GM23248 (cell line): ENCODE results near the gene CCL19. TPM values are rescaled to one million over a fixed set of nuclear protein-coding genes. Genes with fewer than 3 reads are reported as not detected.

Source experiments
- DNase-seq: peaks from one replicate; pipeline ENCODE4 v3.0.0-alpha.2; 2015
- H2AFZ ChIP-seq: fragments of 200-600 bp; sonication (generic); 2 replicates; pipeline ENCODE4 v1.6.1; 2016; ENCODE audit warnings: antibody characterized with exemption
- H3F3A ChIP-seq: fragments of 200-600 bp; sonication (generic); 2 replicates; pipeline ENCODE4 v1.6.1; 2016; ENCODE audit warnings: mild to moderate bottlenecking, antibody characterized with exemption, mixed run types; ENCODE audit not compliant: insufficient read depth
- H3K27ac ChIP-seq: fragments of 200-600 bp; sonication (generic); 2 replicates; pipeline ENCODE4 v1.5.1; 2016; ENCODE audit warnings: mild to moderate bottlenecking
- H3K27me3 ChIP-seq: fragments of 200-600 bp; sonication (generic); replicated peaks from 2 replicates; pipeline ENCODE4 v1.6.1; 2016; ENCODE audit warnings: mild to moderate bottlenecking; ENCODE audit not compliant: insufficient read depth
- H3K36me3 ChIP-seq: fragments of 200-600 bp; sonication (generic); 2 replicates; pipeline ENCODE4 v1.6.1; 2016; ENCODE audit warnings: low read depth, mild to moderate bottlenecking
- H3K4me1 ChIP-seq: fragments of 200-600 bp; sonication (generic); 2 replicates; pipeline ENCODE4 v1.6.1; 2016; ENCODE audit warnings: mild to moderate bottlenecking; ENCODE audit not compliant: insufficient read depth
- H3K4me2 ChIP-seq: fragments of 200-600 bp; sonication (generic); one replicate; pipeline ENCODE4 v1.6.1; 2016; ENCODE audit warnings: mild to moderate bottlenecking; ENCODE audit not compliant: unreplicated experiment
- H3K4me3 ChIP-seq: fragments of 200-600 bp; sonication (generic); 2 replicates; pipeline ENCODE4 v1.5.1; 2016; ENCODE audit warnings: mild to moderate bottlenecking
- H3K79me2 ChIP-seq: fragments of 200-600 bp; sonication (generic); 2 replicates; pipeline ENCODE4 v1.6.1; 2016; ENCODE audit warnings: mild to moderate bottlenecking; ENCODE audit not compliant: insufficient read depth
- H3K9ac ChIP-seq: fragments of 200-600 bp; sonication (generic); 2 replicates; pipeline ENCODE4 v1.6.1; 2016; ENCODE audit warnings: mild to moderate bottlenecking
- H3K9me2 ChIP-seq: fragments of 200-600 bp; sonication (generic); 2 replicates; pipeline ENCODE4 v1.6.1; 2016; ENCODE audit warnings: mixed run types, mild to moderate bottlenecking, moderate library complexity; ENCODE audit not compliant: insufficient read depth
- H3K9me3 ChIP-seq: fragments of 200-600 bp; sonication (generic); one replicate; pipeline ENCODE4 v1.6.1; 2017; ENCODE audit warnings: low read depth
- H4K20me1 ChIP-seq: fragments of 200-600 bp; sonication (generic); 2 replicates; pipeline ENCODE4 v1.6.0; 2016; ENCODE audit not compliant: insufficient read depth
- EZH2 ChIP-seq: fragments of 200-600 bp; sonication (generic); IDR thresholded peaks from 2 replicates; pipeline ENCODE4 v1.6.1; 2018; ENCODE audit warnings: antibody characterized with exemption, mild to moderate bottlenecking; ENCODE audit not compliant: insufficient read depth, poor library complexity, severe bottlenecking
- EZH2phosphoT487 ChIP-seq: fragments of 200-600 bp; sonication (generic); IDR thresholded peaks from 2 replicates; pipeline ENCODE4 v1.6.1; 2018; ENCODE audit warnings: antibody characterized with exemption, moderate library complexity, mild to moderate bottlenecking, low read depth; ENCODE audit not compliant: insufficient read depth
- WGBS, 2 experiments: methylation state at CpG; one replicate each; pipeline ENCODE4 v1.1.6; 2015 to 2017; ENCODE audit warnings: low lambda C conversion rate in 2 of 2, low coverage in 1 of 2; ENCODE audit errors: missing lambda C conversion rate in 2 of 2; 5-methylcytosine and 5-hydroxymethylcytosine counted together
- in situ Hi-C: fragments of 300-500 bp; cut with MboI; formaldehyde crosslinking; loops from 2 replicates; pipeline ENCODE4 v1.15.0; 2020
- polyA plus RNA-seq: library from polyadenylated mRNA; unstranded; fragments of >200 nt; fragmentation: Nextera tagmentation; extraction: Ambion mirVana; gene quantifications from 2 replicates; pipeline ENCODE4 v1.2.1, GENCODE V29; 2016
- total RNA-seq: library from RNA; depleted of rRNA; stranded (reverse); fragments of >200 nt; shearing (Covaris generic); gene quantifications from 2 replicates; pipeline ENCODE4 v1.2.3, GENCODE V29; 2014

Gene CCL19
- total and polyA plus RNA-seq, 2 experiments from 2014 or later = not detected

- Histone ChIP-seq H3K4me1 (peaks cover 51% of the 10 kb centered on the region), H3F3A (peaks cover 18% of the 10 kb centered on the region; the same call in 1 of the 2 replicates), H3K4me2 (peak within 1 kb of the TSS; percentile 92), H4K20me1 (no peaks in the 10 kb centered on the region), H3K4me3 (peak within 1 kb of the TSS; percentile 67), H3K27me3 (no peaks in the 10 kb centered on the region), H3K9me3 (no peaks in the 10 kb centered on the region), H3K27ac (peak within 1 kb of the TSS; percentile 82), H3K9ac (peak within 1 kb of the TSS; percentile 68), H3K79me2 (peaks cover 14% of the 10 kb centered on the region), H3K9me2 (no peaks in the 10 kb centered on the region), H3K36me3 (no peaks in the 10 kb centered on the region), H2AFZ (peak within 1 kb of the TSS; percentile 74)
- in situ Hi-C loops = no loop called here
- peak; percentile 84 for DNase-seq
- TF ChIP-seq EZH2phosphoT487 = no peak
- no peak for TF ChIP-seq EZH2
- WGBS, 2 experiments = 0 to 1% methylated on average over 20 to 24 of the region's 24 CpGs
Measured at GRCh38 chr9:34651876-34652601, 39.0 kb downstream of the CCL19 start, which contains the start of gene IL11RA. IL11RA (plus strand) TSS chr9:34652185; CDS start chr9:34655218, 3,033 bp downstream.

GRCh38 chr9:34651321-34651720 is 39.8 kb downstream of the CCL19 start:
- in situ Hi-C loops = no loop called here
- Histone ChIP-seq H2AFZ (peak overlapping the region; percentile 74), H3K4me1 (peaks cover 51% of the 10 kb centered on the region), H3F3A (peaks cover 18% of the 10 kb centered on the region; the same call in 1 of the 2 replicates), H3K9ac (peak overlapping the region; percentile 68), H3K79me2 (peaks cover 15% of the 10 kb centered on the region), H4K20me1 (no peaks in the 10 kb centered on the region), H3K9me3 (no peaks in the 10 kb centered on the region), H3K36me3 (no peaks in the 10 kb centered on the region), H3K9me2 (no peaks in the 10 kb centered on the region), H3K27ac (peak overlapping the region; percentile 82), H3K4me3 (peak overlapping the region; percentile 67), H3K27me3 (no peaks in the 10 kb centered on the region), H3K4me2 (peak overlapping the region; percentile 92)
- DNase-seq = peak; percentile 75
- TF ChIP-seq EZH2 = no peak
- TF ChIP-seq EZH2phosphoT487 = no peak
- WGBS, 2 experiments = 36 to 37% methylated on average over 4 of the region's 4 CpGs

GRCh38 chr9:34650816-34651215 is 40.3 kb downstream of the CCL19 start:
- H3K4me3 ChIP-seq = 0 out of 2 replicates have a peak overlapping the region, but pooled peaks have one; percentile 67
- H3K9me3 ChIP-seq = no peaks in the 10 kb centered on the region
- no peak overlapping the region for H3K4me2 ChIP-seq
- 88 to 89% methylated on average over 5 of the region's 5 CpGs for WGBS, 2 experiments
- DNase-seq = no peak
- no peak overlapping the region for H2AFZ ChIP-seq
- H3K9ac ChIP-seq = no peak overlapping the region
- peak overlapping the region; percentile 82 for H3K27ac ChIP-seq
- H3K79me2 ChIP-seq = peaks cover 15% of the 10 kb centered on the region
- in situ Hi-C loops = no loop called here
- H3K4me1 ChIP-seq = peaks cover 51% of the 10 kb centered on the region
- H3K9me2 ChIP-seq = no peaks in the 10 kb centered on the region
- no peaks in the 10 kb centered on the region for H4K20me1 ChIP-seq
- no peaks in the 10 kb centered on the region for H3K36me3 ChIP-seq
- peaks cover 22% of the 10 kb centered on the region; the same call in 1 of the 2 replicates for H3F3A ChIP-seq
- TF ChIP-seq EZH2phosphoT487 (no peak), EZH2 (no peak)
- H3K27me3 ChIP-seq = no peaks in the 10 kb centered on the region

- DNase-seq = no peak
- in situ Hi-C loops = no loop called here
- no peaks in the 10 kb centered on the region for H3K27me3 ChIP-seq
- H3K4me3 ChIP-seq = no peak overlapping the region
- no peaks in the 10 kb centered on the region for H3K9me3 ChIP-seq
- H3K4me1 ChIP-seq = peaks cover 36% of the 10 kb centered on the region
- H2AFZ ChIP-seq = no peak overlapping the region
- H4K20me1 ChIP-seq = no peaks in the 10 kb centered on the region
- H3K27ac ChIP-seq = no peak overlapping the region
- H3K4me2 ChIP-seq = no peak overlapping the region
- TF ChIP-seq EZH2phosphoT487 = no peak
- no peak for TF ChIP-seq EZH2
- WGBS, 2 experiments = 91 to 94% methylated on average over 8 of the region's 8 CpGs
- no peaks in the 10 kb centered on the region for H3K36me3 ChIP-seq
- peaks cover 15% of the 10 kb centered on the region for H3K79me2 ChIP-seq
- no peaks in the 10 kb centered on the region for H3K9me2 ChIP-seq
- H3F3A ChIP-seq = peaks cover 22% of the 10 kb centered on the region; the same call in 1 of the 2 replicates
- no peak overlapping the region for H3K9ac ChIP-seq
Measured at GRCh38 chr9:34648673-34649072, 42.4 kb downstream of the CCL19 start.
